ENCODE measurements around the gene MCOLN3.

DNA sequence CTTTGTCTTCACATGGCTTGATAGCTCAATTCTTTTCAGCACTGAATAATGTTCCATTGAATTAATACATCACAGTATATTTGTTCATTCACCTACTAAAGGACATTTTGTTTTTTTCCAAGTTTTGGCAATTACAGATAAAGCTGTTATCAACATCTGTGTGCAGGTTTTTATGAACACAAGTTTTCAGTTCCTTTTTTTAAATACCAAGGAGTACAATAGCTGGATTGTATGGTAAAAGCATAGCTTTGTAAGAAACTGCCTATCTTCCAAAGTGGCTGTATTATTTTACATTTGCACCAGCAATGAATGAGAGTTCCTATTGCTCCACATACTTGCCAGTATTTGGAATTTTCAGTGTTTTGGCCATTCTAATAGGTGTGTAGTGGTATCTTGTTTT lies 46.6 kb downstream of the MCOLN3 start:
- TF ChIP-seq, protein P1, sequence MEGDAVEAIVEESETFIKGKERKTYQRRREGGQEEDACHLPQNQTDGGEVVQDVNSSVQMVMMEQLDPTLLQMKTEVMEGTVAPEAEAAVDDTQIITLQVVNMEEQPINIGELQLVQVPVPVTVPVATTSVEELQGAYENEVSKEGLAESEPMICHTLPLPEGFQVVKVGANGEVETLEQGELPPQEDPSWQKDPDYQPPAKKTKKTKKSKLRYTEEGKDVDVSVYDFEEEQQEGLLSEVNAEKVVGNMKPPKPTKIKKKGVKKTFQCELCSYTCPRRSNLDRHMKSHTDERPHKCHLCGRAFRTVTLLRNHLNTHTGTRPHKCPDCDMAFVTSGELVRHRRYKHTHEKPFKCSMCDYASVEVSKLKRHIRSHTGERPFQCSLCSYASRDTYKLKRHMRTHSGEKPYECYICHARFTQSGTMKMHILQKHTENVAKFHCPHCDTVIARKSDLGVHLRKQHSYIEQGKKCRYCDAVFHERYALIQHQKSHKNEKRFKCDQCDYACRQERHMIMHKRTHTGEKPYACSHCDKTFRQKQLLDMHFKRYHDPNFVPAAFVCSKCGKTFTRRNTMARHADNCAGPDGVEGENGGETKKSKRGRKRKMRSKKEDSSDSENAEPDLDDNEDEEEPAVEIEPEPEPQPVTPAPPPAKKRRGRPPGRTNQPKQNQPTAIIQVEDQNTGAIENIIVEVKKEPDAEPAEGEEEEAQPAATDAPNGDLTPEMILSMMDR (conservative IDR thresholded peaks at IDR 0.05 in 1 of 2, IDR thresholded peaks at IDR 0.05 in 1 of 2; ENCODE audit: low read depth in 1 of 2, low read length in 2 of 2), result no peak
- TF ChIP-seq EZH2 (IDR thresholded peaks at IDR 0.05; ENCODE audit: low read length, missing control alignments), result no peak
